ENCODE data around the gene EVL. TPM values are rescaled to one million over a fixed set of nuclear protein-coding genes. Genes with fewer than 3 reads are reported as not detected.

EVL gene
- total and polyA plus RNA-seq, 4 donors, result 54.5 to 99.9 (median 78.2) TPM

GRCh38 chr14:100045642-100046344 is 19.4 kb upstream of the EVL start:
- no peak for DNase-seq
- H3K4me3 ChIP-seq, result no peak overlapping the region
- WGBS, 2 donors, result 81 to 88% methylated on average over 4 of the region's 4 CpGs
- H3K4me1 ChIP-seq (ENCODE audit: control insufficient read depth in 5 of 5, insufficient read depth in 5 of 5, low read length in 5 of 5), result peaks cover 0 to 29% (median 12%) of the 10 kb centered on the region in 5 donors
- ATAC-seq (ENCODE audit: insufficient read depth, low FRiP score), result no peak
- TF ChIP-seq CTCF (IDR thresholded peaks at IDR 0.05; ENCODE audit: control extremely low read depth, extremely low read depth), result no peak
- no peaks in the 10 kb centered on the region for H3K36me3 ChIP-seq (ENCODE audit: control insufficient read depth in 4 of 4, insufficient read depth in 4 of 4, low read length in 4 of 4)
- no peak overlapping the region for H3K9ac ChIP-seq (ENCODE audit: insufficient read depth in 1 of 2, low read length in 2 of 2)
- H3K27me3 ChIP-seq (ENCODE audit: control insufficient read depth in 3 of 3, insufficient read depth in 3 of 3, low read length in 2 of 3), result no peaks in the 10 kb centered on the region
- no peaks in the 10 kb centered on the region for H3K9me3 ChIP-seq (ENCODE audit: control insufficient read depth in 4 of 4, insufficient read depth in 3 of 4, low read length in 3 of 4)
- no peak overlapping the region for H3K27ac ChIP-seq (ENCODE audit: low read depth in 1 of 2, low read length in 1 of 2)

- Histone ChIP-seq H3K27me3 (ENCODE audit: control insufficient read depth in 3 of 3, insufficient read depth in 3 of 3, low read length in 2 of 3) (no peaks in the 10 kb centered on the region), H3K36me3 (ENCODE audit: control insufficient read depth in 4 of 4, insufficient read depth in 4 of 4, low read length in 4 of 4) (no peaks in the 10 kb centered on the region), H3K9ac (ENCODE audit: insufficient read depth in 1 of 2, low read length in 2 of 2) (no peak overlapping the region), H3K27ac (ENCODE audit: low read depth in 1 of 2, low read length in 1 of 2) (no peak overlapping the region), H3K9me3 (ENCODE audit: control insufficient read depth in 4 of 4, insufficient read depth in 3 of 4, low read length in 3 of 4) (no peaks in the 10 kb centered on the region), H3K4me1 (ENCODE audit: control insufficient read depth in 5 of 5, insufficient read depth in 5 of 5, low read length in 5 of 5) (peaks cover 3 to 38% (median 13%) of the 10 kb centered on the region in 5 donors), H3K4me3 (no peak overlapping the region)
- DNase-seq (no peak), ATAC-seq (ENCODE audit: insufficient read depth, low FRiP score) (no peak)
- 94 to 97% methylated on average over 4 of the region's 4 CpGs for WGBS, 2 donors
- no peak for TF ChIP-seq CTCF (IDR thresholded peaks at IDR 0.05; ENCODE audit: control extremely low read depth, extremely low read depth)
Observed at GRCh38 chr14:100047600-100047999, 17.6 kb upstream of the EVL start.

GRCh38 chr14:100048786-100049185 is 16.4 kb upstream of the EVL start:
- Histone ChIP-seq H3K4me1 (ENCODE audit: control insufficient read depth in 5 of 5, insufficient read depth in 5 of 5, low read length in 5 of 5) (peaks cover 3 to 35% (median 13%) of the 10 kb centered on the region in 5 donors), H3K9ac (ENCODE audit: insufficient read depth in 1 of 2, low read length in 2 of 2) (no peak overlapping the region), H3K36me3 (ENCODE audit: control insufficient read depth in 4 of 4, insufficient read depth in 4 of 4, low read length in 4 of 4) (no peaks in the 10 kb centered on the region), H3K9me3 (ENCODE audit: control insufficient read depth in 4 of 4, insufficient read depth in 3 of 4, low read length in 3 of 4) (no peaks in the 10 kb centered on the region), H3K4me3 (no peak overlapping the region), H3K27me3 (ENCODE audit: control insufficient read depth in 3 of 3, insufficient read depth in 3 of 3, low read length in 2 of 3) (no peaks in the 10 kb centered on the region), H3K27ac (ENCODE audit: low read depth in 1 of 2, low read length in 1 of 2) (no peak overlapping the region)
- TF ChIP-seq CTCF (IDR thresholded peaks at IDR 0.05; ENCODE audit: control extremely low read depth, extremely low read depth), result no peak
- WGBS, 2 donors, result 89 to 90% methylated on average over 3 of the region's 3 CpGs
- DNase-seq (no peak), ATAC-seq (ENCODE audit: insufficient read depth, low FRiP score) (no peak)

Measured in lung (tissue), 12 donors.